Measurements from ENCODE around the gene NKD1. TPM values are rescaled to one million over a fixed set of nuclear protein-coding genes. Genes with fewer than 3 reads are reported as not detected.

Gene NKD1
- total RNA-seq, 1 donor from 2014 or later, result 1.5 TPM

DNA sequence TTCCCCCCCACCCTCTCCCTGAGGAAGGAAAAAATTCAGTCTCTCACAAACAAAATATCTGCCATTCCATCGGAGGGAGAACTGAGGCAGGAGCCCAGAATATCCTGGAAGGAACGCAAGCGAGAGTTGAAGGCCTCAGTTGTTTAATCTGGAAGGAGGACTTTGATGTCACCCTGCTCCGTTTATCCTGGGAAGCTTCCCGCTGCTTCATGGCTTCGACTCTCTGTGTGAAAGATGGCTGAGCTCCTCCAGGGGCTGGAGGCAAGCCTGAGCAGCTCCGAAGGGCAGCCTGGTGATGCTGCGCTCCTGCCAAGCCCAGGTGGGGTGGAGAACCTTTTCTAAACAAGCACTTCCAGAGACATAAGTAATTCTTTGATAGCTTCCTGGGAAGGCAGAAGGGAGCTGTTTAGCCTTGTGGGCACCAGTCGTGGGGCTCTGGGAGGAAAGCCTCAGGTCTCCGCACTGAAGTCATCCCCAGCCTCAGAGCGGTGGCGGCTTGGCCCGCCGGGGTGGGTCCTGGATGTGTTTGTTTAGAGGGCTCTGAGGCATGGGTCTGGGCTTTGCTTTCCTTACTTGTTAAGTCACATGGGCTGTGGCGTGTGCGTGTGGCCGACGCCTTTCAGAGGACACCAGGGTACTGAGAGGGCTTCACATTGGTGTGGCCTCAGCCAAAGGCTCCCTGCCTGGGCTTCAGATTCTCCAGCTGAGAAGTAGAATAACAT lies 7.9 kb downstream of the NKD1 start:
- intact Hi-C loops (cut with micrococcal nuclease), result no loop called here

DNA sequence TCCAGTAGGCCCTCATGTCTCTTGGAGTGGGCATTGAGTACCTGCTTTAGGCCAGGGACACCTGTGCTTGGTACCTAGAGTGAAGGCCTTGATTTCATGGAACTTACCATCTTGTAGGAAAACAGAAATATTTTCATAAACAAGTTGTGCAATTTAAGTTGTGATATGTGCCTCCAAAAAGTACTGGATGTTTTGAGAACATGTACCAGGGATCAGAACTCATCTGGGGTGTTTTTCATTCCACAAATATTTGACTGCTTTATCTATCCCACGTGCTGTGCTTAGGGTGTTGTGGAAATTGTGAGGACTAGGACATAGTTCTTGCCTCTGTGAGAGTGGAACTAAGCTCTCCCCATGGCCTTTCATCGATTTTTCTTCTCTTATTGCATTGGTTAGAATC lies 8.8 kb downstream of the NKD1 start:
- intact Hi-C loops (cut with micrococcal nuclease), result no loop called here

DNA sequence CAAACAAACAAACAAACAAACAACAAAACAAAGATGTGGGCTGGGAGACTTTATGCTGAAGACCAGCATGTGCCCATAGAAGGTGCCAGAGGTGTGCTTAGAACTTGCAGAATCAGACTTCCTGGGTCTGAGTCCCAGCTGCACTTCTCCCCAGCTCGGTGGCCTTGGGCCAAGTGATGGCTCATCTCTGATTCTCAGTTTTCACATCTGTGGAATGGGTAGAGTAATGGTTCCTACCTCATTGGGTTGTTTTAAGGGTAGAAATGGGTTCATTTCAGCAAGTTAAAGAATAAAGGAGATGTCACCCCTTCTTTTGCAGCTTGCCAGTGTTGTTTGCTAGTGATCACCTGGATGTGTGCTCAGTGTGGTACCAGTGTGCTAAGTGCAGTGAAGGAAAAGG lies 10.7 kb downstream of the NKD1 start:
- intact Hi-C loops (cut with micrococcal nuclease), result no loop called here

DNA sequence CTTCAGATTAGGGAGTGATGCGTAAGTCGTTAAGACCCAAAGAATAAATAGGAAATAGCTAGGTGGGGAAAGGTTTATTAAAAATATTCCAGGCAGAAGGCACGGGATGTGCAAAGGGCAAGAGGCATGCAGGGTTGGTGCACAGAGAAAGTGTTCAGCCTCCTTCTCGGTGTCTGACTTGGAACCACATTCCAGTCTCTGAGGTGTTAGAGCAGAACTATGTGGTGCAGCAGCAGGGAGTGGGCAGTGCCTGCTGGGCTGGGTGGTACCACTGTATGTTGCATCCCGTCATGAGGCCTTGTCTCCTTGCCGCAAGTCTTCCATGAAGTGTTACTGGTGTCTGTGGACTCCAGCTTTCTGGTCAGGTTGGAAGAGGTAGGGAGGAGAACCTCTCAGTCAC lies 11.1 kb downstream of the NKD1 start:
- intact Hi-C loops (cut with micrococcal nuclease), result no loop called here

DNA sequence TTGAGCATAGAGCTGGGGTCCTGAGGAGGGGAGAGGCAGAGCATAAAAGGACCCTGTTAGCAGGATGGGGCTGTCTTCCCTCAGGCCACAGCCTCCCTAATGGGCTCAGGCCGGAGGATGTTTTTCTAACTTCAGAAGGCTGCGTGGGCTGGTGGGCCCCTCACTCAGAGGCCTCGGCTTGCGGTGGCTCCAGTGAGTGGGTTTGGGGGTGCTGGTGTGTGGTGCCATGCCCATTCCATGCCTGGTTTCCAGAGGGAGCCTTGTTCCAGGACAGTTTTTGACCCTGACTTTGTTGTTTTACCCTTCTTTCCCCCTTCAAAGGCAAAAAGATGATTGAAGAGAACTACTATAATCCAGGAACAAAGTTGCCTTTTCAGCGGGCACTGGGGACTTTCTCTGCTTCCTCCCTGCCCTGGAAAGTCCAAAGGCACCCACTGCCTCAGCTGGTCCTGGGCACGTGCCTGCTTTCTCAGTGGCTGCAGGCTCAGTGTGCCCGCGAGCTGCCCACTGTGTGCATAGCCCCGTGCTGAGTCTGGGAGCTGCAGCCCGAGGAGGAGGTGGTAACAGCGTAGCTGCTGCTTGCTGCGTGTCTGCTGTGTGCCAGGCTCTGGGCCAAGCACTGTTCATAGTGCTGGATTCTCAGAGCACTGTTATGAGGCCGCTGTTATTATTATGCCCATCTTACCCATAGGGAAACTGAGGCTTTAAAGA lies 11.8 kb downstream of the NKD1 start:
- intact Hi-C loops (cut with micrococcal nuclease), result no loop called here

DNA sequence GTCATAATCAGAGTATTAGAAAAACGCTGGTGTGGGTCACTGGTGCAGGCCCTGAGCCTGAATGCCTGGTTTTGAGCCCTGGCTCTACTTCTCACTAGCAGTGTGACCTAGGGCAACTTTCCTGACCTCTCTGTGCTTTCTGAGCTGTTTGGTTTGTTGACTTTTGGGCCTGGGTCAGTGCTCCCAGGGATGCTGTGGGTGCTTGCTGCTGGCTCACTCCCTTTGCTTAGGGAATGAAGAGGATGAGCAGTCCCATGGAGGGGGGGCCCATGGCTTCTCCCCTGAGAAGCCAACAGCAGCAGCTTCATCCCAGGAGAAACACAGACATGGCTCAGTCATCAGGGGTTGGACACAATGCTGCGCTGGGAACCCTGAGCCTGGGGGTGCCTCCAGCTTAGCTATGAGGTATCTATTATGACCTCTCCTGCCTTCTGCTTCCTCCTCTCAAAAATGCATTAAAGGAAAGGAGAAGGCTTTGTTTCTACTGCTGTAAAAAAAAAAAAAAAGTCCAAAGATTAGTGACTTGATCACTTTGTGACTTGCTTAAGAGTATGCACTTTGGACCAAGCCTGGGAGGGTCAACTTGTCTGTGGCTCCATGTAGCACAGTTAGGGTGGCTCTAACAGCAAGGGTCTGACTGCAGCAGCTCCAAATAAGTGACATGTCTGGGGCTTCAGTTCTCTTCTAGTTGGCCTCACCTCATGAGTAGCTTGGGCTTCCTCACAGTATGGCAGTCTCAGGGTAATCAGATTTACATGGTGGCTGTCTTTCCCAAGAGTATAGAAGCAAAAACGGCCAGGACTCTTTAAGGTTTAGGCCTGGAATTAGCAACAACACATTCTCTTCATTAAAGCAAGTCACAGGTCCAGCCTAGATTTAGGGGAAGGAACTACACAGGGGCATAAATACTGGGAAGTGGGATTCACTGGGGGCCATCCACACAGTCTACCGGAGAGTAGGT lies 13.0 kb downstream of the NKD1 start:
- intact Hi-C loops (cut with micrococcal nuclease), result no loop called here

DNA sequence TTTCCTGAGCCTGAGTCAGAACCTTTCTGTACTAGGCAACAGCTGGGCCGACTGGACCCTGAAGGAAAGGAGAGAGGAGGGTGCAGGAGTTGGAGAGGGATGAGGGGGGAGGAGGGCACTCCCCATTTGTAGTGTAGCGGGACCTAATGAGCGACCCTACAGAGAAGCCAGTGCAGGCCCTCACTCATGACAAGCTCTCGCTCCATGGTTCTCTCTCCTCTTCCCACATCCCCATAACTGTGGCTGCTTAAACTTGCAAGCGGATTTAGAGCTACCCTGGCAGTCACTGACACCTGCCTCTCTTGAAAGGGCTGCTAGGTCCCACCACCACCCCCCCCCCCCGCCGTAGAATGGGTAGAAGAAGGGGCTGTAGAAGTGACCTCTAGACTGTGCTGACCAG lies 14.5 kb downstream of the NKD1 start:
- intact Hi-C loops (cut with micrococcal nuclease), result no loop called here

DNA sequence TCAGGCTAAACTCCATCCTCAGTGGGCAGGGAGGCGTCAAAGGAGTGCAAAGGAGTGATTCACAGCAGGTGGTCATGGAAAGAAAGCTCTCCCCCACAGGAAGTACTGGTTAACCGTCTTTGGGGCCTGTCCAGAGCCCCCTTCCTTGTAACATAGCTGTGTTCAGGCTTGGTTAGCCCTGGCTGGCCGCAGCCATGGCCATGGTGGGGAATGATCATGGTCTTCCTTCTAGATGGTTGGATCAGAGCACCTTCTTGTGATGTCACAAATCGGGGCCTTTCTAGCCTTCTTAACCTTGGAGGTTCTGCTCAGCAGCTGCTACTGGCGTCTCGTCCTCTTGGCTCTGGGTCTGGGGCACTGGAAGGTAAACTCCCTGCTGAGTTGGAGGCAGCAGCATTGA lies 15.8 kb downstream of the NKD1 start:
- intact Hi-C loops (cut with micrococcal nuclease), result no loop called here

DNA sequence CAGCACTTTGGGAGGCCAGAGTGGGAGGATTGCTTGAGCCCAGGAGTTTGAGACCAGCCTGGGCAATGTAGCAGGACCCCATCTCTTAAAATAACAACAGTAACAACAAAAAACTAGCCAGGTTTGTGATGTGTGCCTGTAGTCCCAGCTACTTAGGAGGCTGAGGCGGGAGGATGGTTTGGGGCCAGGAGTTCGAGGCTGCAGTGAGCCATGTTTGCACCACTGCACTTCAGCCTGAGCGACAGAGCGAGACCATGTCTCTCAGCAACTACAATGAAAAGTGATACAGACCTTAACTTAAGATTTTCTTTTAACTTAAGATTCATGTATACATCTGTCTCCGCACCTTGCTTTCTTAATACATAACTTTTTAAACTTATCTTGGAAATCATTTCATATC lies 17.2 kb downstream of the NKD1 start:
- intact Hi-C loops (cut with micrococcal nuclease), result no loop called here

DNA sequence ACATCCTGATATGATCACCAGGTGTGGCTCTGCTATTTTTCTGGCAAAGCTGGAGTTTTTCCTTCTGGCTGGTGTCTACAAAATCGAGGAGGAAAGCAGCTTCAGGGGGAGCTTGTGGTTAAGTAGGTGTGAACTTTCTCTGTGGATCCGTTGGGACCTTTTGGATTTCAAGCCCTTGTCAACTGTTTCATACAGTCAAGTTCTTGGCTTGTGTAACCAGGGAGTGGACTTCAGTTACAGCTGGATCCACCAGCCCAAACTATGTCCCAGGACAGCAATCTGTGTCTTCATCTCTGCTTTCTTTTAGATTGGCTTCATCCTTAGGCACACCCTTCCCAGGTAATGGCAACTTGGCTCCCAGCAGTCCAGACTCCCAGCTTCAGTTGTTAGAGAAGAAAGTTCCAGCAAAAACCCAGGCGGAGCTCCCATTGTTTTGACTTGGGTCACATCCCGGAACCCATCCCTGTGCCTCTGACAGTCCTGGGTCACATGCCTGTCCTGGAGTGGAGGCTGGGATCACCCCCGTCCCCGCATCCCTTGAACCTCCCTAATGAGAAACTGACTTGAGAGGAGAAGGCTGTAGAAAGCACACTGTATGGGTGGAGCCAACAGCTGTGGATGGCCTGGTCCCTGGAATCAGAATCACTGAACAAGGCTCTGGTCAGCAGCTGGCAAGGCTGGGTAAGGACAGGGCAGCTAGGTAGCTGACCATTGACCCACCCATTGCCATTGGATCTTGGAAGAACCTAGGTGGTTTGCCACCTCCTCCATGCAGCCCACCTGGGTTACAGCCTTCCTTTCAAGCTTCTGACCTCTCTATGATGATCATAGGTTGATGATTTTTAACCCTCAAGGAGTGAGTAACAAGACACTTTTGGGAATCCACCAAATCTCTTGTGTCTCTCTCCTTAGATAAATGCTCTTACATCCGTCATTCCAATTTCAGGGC lies 18.1 kb downstream of the NKD1 start:
- intact Hi-C loops (cut with micrococcal nuclease), result no loop called here

DNA sequence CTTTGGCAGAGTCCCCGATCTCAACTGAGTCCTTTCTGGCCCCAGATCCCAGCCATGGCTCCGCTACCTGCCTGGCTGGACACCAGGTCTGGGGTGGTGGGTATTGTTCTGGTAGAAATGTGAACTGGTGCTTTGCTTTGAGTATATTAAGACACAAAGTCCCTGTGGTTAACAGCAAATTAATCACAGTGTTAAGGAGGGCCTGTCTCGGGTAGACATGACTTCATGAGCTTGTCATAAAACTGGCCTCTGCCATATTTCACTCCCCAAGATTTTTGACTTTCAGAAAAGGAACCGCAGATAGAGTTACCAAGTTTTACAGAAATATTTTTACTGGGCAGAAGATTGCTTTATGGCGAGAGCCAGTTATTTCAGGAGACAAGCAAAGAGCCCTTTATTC lies 19.5 kb downstream of the NKD1 start:
- intact Hi-C loops (cut with micrococcal nuclease), result no loop called here

DNA sequence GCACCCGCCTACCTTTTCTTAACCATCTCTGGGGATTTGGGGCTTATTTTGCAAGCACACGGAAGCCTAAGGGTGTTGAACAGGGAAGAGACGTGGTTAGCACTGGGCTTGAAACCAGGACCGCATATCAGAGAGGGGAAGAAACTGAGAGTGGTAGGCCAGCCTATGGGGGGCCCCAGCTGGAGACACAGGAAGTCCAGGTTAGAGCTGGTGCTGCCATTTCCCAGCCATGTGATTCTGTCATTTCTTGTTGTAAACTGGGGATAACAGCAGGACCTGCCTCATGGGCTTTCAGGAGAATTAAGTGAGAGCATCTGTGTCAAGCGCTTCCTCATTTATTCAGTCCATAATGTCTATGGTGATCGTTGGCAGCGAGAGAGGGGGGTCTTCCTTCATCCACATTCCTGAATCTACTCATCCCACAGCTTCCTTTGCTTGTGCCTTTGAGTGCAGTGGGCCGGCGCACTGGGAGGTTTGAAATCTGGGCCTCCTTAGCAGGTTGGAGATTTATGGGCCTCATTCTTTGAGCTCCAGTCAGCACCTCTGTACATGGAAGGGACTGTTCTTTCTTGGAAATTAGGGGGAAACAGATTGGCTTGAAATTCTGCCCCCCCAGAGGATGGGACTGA lies 20.1 kb downstream of the NKD1 start:
- intact Hi-C loops (cut with micrococcal nuclease), result no loop called here

DNA sequence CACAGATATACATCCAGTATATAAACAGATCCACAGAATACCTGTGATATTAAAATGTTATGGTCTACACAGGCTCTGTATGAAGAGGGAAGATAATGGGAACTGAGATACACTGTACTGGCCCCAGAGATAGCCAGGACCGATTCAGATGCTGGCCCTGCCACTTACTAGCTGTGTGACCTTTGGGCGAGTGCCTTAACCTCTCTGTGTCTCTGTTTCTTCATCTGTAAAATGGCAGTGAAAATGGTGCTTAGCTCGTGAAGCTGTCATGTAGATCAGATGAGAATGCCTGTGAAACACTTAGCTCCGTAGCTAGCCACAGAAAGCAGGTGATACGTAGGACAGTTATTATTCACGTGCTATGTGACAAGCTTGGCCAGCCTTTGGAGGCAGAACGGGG lies 22.2 kb downstream of the NKD1 start:
- intact Hi-C loops (cut with micrococcal nuclease), result no loop called here

DNA sequence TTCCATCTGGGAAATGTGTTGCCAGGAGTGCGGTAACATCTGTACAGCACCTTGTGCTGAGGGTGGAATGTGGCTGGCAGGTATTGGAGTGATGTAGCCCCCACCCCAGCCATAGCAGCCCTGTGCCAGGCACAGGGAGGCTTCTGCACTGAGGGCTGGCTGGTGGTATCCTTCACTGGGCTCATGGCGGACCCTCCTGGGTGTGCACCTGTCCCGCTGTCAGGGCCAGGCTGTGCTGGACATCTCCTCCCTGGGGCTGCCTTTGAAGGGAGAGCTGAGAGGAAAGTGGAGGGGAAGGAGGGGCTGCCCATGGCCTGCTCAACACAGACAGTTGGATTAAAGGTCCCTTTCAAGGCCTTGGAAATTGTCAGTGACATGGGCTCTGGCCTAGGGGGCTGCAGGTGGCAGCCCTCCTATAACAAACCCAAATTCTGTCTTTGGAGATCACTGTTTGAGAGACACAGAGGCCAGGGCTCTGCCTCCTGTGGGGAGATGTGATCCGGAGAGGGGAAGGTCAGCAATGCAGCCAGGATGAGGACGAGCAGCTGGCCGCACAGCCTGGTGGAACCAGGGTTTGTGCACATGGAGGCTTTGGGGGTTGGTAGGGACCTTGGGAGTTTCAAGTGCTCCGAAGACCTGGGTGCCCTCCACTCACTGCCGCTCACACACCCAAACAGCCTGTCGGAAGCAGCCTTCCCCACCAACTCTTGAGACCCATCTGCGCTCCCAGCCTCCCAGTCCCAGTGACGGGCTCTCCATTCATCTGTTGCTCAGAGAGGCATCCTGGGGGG lies 22.8 kb downstream of the NKD1 start:
- intact Hi-C loops (cut with micrococcal nuclease), result no loop called here

DNA sequence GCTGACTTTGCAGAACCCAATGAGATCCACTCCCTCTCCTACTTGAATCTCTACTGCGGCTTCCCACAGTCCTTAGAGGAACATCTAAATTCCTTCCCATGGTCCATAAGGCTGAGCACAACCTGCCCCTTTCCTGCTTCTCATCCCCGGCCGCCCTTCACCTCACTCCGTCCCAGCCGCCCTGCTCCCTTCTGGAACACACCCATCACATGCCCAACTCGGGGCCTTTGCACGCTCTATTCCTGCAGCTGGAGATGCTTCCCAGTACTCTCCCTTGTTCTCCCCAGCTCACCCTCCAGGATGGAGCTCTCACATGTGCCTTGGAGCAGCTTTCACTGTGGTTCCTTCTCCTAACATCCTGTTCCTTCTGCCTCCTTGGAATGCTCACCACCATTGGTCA lies 23.6 kb downstream of the NKD1 start:
- intact Hi-C loops (cut with micrococcal nuclease), result no loop called here

DNA sequence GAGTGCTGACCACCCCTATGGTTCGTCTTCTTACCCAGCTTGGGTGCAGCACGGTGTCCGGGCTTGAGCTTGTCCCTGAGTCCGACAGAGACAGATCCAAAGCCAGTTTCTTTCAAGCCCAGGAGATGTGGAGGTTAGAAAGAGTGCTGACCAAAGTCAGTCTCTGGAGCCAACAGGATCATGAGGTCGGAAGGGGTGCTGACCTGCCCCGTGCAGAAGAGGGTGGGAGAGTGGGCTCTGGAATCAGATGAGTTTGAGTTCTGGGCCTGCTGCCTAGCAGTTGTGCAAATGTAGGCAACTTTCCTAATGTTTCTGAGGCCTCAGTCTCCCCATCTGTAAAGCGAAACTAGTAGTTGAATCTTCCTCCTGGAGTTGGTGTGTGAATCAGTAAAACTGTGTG lies 24.5 kb downstream of the NKD1 start:
- intact Hi-C loops (cut with micrococcal nuclease), result no loop called here

DNA sequence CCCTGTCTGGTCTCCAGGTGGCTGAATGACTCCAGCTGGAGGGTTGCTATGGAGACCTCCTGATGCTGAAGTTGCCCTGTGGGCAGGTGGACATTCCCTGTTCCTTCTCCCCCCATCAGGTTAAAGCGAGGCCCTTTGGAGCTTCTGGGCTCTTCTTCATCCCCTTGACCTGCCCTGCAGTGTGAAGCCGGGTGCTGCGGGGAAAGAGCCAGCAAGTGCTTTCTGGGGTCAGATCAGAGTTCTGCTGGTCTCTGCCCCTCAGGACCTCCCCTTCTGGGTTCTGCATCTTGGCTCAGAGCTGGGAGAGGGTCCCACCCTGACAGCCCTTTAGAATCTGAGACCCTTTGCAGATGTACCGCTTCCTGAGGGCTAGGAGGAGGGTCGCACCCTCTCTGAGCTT lies 25.1 kb downstream of the NKD1 start:
- intact Hi-C loops (cut with micrococcal nuclease), result no loop called here

DNA sequence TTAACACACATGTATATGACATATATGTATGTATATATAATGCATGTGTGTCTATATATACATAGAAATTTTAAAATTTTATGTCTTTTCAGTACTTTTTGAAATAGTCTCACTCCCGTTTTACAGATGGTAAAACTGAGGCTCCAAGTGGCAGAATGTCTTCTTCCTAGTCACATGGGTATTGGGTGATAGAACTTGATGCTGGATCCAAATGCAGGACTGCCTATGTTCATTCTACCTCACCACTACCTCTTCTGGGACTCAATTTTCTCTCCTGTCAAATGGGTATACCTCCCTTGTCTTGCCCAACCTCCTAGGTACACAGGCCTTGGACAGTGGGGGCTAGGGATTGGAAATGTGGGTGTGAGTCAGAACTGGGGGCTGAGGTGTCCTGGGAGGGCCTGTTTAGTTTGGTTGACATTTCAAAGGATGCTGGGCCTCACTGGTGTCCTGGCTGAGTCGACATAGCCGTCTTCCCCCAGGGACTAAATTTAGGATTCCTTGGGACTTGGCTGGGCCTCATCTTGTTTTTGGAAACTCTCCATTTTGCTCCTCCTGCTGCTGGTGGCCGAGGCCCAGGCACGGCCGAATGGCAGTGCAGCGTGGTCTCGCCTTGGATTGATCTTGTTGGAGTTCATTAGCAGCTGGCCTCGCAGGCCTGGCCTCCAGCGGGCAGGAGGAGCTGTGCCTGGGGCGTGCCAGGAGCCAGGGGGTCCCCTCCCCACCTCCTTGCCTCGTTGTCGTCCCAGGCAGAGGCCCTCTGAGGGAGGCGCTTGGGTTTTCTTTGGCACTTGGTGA lies 25.9 kb downstream of the NKD1 start:
- intact Hi-C loops (cut with micrococcal nuclease), result no loop called here

DNA sequence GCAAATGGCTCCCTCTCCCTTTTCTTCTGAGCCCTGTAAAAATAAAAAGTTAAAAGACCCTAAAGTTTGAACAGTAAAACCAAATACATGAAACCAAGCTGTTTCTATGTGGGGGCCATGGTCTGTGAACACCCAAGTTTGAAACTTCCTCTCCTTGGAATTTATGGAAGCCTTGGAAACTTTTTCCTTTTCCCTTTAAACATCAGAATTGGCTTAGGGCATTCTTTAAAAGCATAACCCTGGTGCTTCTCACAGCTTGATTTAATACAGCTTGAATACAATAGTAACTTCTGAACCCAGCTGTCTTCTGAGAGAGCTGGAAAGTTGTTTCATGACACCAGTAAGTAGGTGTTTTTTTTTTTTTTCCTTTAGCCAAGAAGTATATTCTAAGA lies 26.5 kb downstream of the NKD1 start:
- intact Hi-C loops (cut with micrococcal nuclease), result no loop called here

Measured in T-helper 1 cell treated with Interleukin-12 subunit alpha and Interleukin-12 subunit beta and Interleukin-4 antibody, amounts not matched to agents 30 ng/mL and 1 ng/mL, for 36 hours (primary cell).